Activated CD8-positive, alpha-beta memory T cell treated with anti-CD3 and anti-CD28 coated beads, Interleukin-2, amount 50 U/mL, for 1 hour (primary cell): ENCODE results near the gene PALD1.
"Not testable (repeated sequence)": the region's sequence is repeated elsewhere in the genome, so short reads cannot be mapped to it uniquely, and the experiment has no call there.

ENCODE experiments used
- DNase-seq: peaks from one replicate; pipeline ENCODE4 v3.0.0-alpha.2; 2020; ENCODE audit errors: extremely low read depth

Gene PALD1

GRCh38 chr10:70481831-70482530 lies 3.4 kb downstream of the PALD1 start:
- DNase-seq: no peak

GRCh38 chr10:70482982-70483760 lies 4.6 kb downstream of the PALD1 start:
- no peak for DNase-seq

- DNase-seq: not testable (repeated sequence)
Observed at GRCh38 chr10:70483872-70484271, 5.3 kb downstream of the PALD1 start.

- no peak for DNase-seq
Observed at GRCh38 chr10:70487824-70488223, 9.3 kb downstream of the PALD1 start.

GRCh38 chr10:70490142-70490541 lies 11.6 kb downstream of the PALD1 start:
- no peak for DNase-seq

- DNase-seq: no peak
Observed at GRCh38 chr10:70491614-70492013, 13.0 kb downstream of the PALD1 start.

GRCh38 chr10:70492786-70493659 lies 14.5 kb downstream of the PALD1 start:
- no peak for DNase-seq

- no peak for DNase-seq
Observed at GRCh38 chr10:70493660-70494234, 15.2 kb downstream of the PALD1 start.

- DNase-seq: no peak
Observed at GRCh38 chr10:70494536-70494935, 16.0 kb downstream of the PALD1 start.

- DNase-seq: no peak
Observed at GRCh38 chr10:70494966-70495365, 16.4 kb downstream of the PALD1 start.

GRCh38 chr10:70495691-70496261 lies 17.2 kb downstream of the PALD1 start:
- DNase-seq: no peak

GRCh38 chr10:70496341-70497119 lies 18.0 kb downstream of the PALD1 start:
- no peak for DNase-seq

GRCh38 chr10:70497120-70497545 lies 18.6 kb downstream of the PALD1 start:
- DNase-seq: no peak

- no peak for DNase-seq
Observed at GRCh38 chr10:70498970-70499835, 20.6 kb downstream of the PALD1 start.

GRCh38 chr10:70499836-70500167 lies 21.2 kb downstream of the PALD1 start:
- no peak for DNase-seq

GRCh38 chr10:70500368-70500767 lies 21.8 kb downstream of the PALD1 start:
- DNase-seq: no peak

- DNase-seq: no peak
Observed at GRCh38 chr10:70500812-70501301, 22.3 kb downstream of the PALD1 start.

- no peak for DNase-seq
Observed at GRCh38 chr10:70502406-70502805, 23.8 kb downstream of the PALD1 start.

GRCh38 chr10:70503776-70504175 lies 25.2 kb downstream of the PALD1 start:
- no peak for DNase-seq
